GM04503 (cell line): ENCODE results near the gene KCNAB3.

ENCODE experiments used
- DNase-seq: peaks from one replicate; pipeline ENCODE4 v3.0.0-alpha.2; 2012; ENCODE audit warnings: low read depth

Gene KCNAB3

GRCh38 chr17:7875804-7876370 is 53.8 kb downstream of the KCNAB3 start:
- DNase-seq: no peak

- DNase-seq: no peak
These were observed 56.6 kb downstream of the KCNAB3 start for GRCh38 chr17:7873051-7873450.
